Neural progenitor cell (in vitro differentiated cells): ENCODE data around the gene IBA57. TPM values are rescaled to one million over a fixed set of nuclear protein-coding genes. Genes with fewer than 3 reads are reported as not detected.

Experiments used
- DNase-seq: peaks from one replicate; pipeline ENCODE4 v3.0.0-alpha.2; 2016; ENCODE audit warnings: low spot score
- H2AFZ ChIP-seq: fragments of 200-600 bp; sonication (generic); replicated peaks from 2 replicates; pipeline ENCODE4 v1.6.1; 2016; ENCODE audit warnings: antibody characterized with exemption
- H3F3A ChIP-seq: fragments of 200-600 bp; sonication (generic); 2 replicates; pipeline ENCODE4 v1.6.1; 2016; ENCODE audit warnings: antibody characterized with exemption, low read depth
- H3K27ac ChIP-seq: fragments of 200-600 bp; sonication (generic); 2 replicates; pipeline ENCODE4 v1.5.1; 2016; ENCODE audit warnings: mild to moderate bottlenecking
- H3K27me3 ChIP-seq: fragments of 200-600 bp; sonication (generic); 2 replicates; pipeline ENCODE4 v1.6.1; 2016; ENCODE audit warnings: mild to moderate bottlenecking, moderate library complexity
- H3K36me3 ChIP-seq: fragments of 200-600 bp; sonication (generic); 2 replicates; pipeline ENCODE4 v1.5.1; 2016
- H3K4me1 ChIP-seq: fragments of 200-600 bp; sonication (generic); 2 replicates; pipeline ENCODE4 v1.6.1; 2016; ENCODE audit warnings: mixed run types
- H3K4me2 ChIP-seq: fragments of 200-600 bp; sonication (generic); 2 replicates; pipeline ENCODE4 v1.6.1; 2016
- H3K4me3 ChIP-seq: fragments of 200-600 bp; sonication (generic); 2 replicates; pipeline ENCODE4 v1.5.1; 2016
- H3K79me2 ChIP-seq: fragments of 200-600 bp; sonication (generic); 2 replicates; pipeline ENCODE4 v1.6.1; 2016; ENCODE audit warnings: low read depth
- H3K9ac ChIP-seq: fragments of 200-600 bp; sonication (generic); 2 replicates; pipeline ENCODE4 v1.6.1; 2016
- H3K9me3 ChIP-seq: fragments of 200-600 bp; sonication (generic); 2 replicates; pipeline ENCODE4 v1.5.1; 2016; ENCODE audit warnings: low read depth
- H4K20me1 ChIP-seq: fragments of 200-600 bp; sonication (generic); 2 replicates; pipeline ENCODE4 v1.6.1; 2016; ENCODE audit warnings: low read depth
- H3K27ac Mint-ChIP-seq: 3 replicates; pipeline ENCODE4 v1.8.0; 2021; ENCODE audit warnings: mixed read lengths
- H3K27me3 Mint-ChIP-seq: 2 replicates; pipeline ENCODE4 v1.8.0; 2022; ENCODE audit warnings: low read depth, mild to moderate bottlenecking, inconsistent platforms, moderate library complexity, mixed read lengths; ENCODE audit not compliant: insufficient read depth
- H3K36me3 Mint-ChIP-seq: 3 replicates; pipeline ENCODE4 v1.8.0; 2021; ENCODE audit warnings: mixed read lengths
- H3K4me1 Mint-ChIP-seq: 3 replicates; pipeline ENCODE4 v1.8.0; 2021; ENCODE audit warnings: mixed read lengths
- H3K4me3 Mint-ChIP-seq: 3 replicates; pipeline ENCODE4 v1.8.0; 2021; ENCODE audit warnings: mild to moderate bottlenecking, moderate library complexity, mixed read lengths
- H3K9me3 Mint-ChIP-seq: 3 replicates; pipeline ENCODE4 v1.8.0; 2020; ENCODE audit warnings: mixed read lengths
- EZH2 ChIP-seq: fragments of 200-600 bp; sonication (generic); IDR thresholded peaks from 2 replicates; pipeline ENCODE4 v1.6.1; 2017; ENCODE audit warnings: antibody characterized with exemption, mild to moderate bottlenecking, moderate library complexity
- EZH2phosphoT487 ChIP-seq: fragments of 200-600 bp; sonication (generic); IDR thresholded peaks from 2 replicates; pipeline ENCODE4 v1.6.1; 2017; ENCODE audit warnings: antibody characterized with exemption
- total RNA-seq: library from RNA; depleted of rRNA; stranded (reverse); fragments of >200 nt; gene quantifications from 2 replicates; pipeline ENCODE4 v1.2.3, GENCODE V29; 2015; ENCODE audit warnings: low replicate concordance
- TF ChIP-seq, protein P1 (sequence below): fragments of 200-600 bp; sonication (generic); IDR thresholded peaks from 2 replicates; pipeline ENCODE4 v1.5.1; 2017; ENCODE audit warnings: antibody characterized with exemption, mild to moderate bottlenecking

IBA57 gene
- total RNA-seq, 1 donor from 2014 or later: 2.2 TPM

DNA sequence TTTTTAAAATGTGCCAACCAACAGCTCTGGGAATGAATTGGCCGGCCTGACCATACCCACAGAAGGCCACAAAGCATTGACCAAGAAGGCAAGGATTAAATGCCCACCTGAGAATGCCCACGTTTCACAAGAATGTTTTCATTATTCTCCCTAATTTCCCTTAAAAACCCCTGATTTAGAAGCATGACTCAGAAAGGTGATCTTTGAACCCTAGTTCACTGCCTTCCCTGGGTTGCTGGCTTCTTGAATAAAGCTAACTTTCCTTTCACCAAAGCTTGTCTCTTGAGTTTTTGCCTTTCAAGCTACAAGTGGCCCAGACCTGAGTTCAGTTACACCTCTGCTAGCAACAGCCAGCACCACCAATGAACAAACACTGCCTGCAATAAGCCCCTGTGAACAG lies 42.1 kb upstream of the IBA57 start:
- no peak overlapping the region for H3K9ac ChIP-seq
- H3K9me3 ChIP-seq: peaks cover 6% of the 10 kb centered on the region
- H2AFZ ChIP-seq: no peak overlapping the region
- H3K27ac Mint-ChIP-seq: no peak overlapping the region
- TF ChIP-seq, protein P1, sequence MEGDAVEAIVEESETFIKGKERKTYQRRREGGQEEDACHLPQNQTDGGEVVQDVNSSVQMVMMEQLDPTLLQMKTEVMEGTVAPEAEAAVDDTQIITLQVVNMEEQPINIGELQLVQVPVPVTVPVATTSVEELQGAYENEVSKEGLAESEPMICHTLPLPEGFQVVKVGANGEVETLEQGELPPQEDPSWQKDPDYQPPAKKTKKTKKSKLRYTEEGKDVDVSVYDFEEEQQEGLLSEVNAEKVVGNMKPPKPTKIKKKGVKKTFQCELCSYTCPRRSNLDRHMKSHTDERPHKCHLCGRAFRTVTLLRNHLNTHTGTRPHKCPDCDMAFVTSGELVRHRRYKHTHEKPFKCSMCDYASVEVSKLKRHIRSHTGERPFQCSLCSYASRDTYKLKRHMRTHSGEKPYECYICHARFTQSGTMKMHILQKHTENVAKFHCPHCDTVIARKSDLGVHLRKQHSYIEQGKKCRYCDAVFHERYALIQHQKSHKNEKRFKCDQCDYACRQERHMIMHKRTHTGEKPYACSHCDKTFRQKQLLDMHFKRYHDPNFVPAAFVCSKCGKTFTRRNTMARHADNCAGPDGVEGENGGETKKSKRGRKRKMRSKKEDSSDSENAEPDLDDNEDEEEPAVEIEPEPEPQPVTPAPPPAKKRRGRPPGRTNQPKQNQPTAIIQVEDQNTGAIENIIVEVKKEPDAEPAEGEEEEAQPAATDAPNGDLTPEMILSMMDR: no peak
- TF ChIP-seq EZH2 (no peak), EZH2phosphoT487 (no peak)
- H3K4me1 ChIP-seq: no peaks in the 10 kb centered on the region
- no peak for DNase-seq
- H3K4me3 ChIP-seq: no peak overlapping the region
- H3K27me3 Mint-ChIP-seq: peaks cover 13% of the 10 kb centered on the region
- H3K36me3 ChIP-seq: no peaks in the 10 kb centered on the region
- peaks cover 69% of the 10 kb centered on the region for H3K27me3 ChIP-seq
- peaks cover 15% of the 10 kb centered on the region for H3K9me3 Mint-ChIP-seq
- H4K20me1 ChIP-seq: no peaks in the 10 kb centered on the region
- H3F3A ChIP-seq: no peaks in the 10 kb centered on the region
- no peaks in the 10 kb centered on the region for H3K36me3 Mint-ChIP-seq
- no peak overlapping the region for H3K4me3 Mint-ChIP-seq
- no peaks in the 10 kb centered on the region for H3K4me1 Mint-ChIP-seq
- no peak overlapping the region for H3K4me2 ChIP-seq
- no peaks in the 10 kb centered on the region for H3K79me2 ChIP-seq
- H3K27ac ChIP-seq: no peak overlapping the region

DNA sequence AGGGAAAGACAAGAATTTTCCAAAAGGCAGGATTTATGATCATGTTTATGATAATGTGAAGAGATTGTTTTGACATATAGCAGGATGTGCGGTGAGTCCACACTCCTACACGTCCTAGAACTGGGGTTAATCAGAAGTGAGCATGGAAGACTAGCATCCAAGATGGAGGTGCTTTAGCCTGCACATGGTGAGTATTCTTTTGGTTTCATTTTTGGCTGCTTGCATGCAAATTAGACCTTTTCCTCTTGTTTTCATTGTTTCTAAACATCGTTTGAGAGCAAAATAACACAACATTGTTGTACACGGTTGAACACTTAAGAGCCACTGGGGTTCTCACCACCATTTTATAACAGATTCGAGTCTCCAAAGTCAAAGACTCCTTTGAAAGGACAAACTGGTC lies 40.4 kb upstream of the IBA57 start:
- H3K27me3 Mint-ChIP-seq: peaks cover 19% of the 10 kb centered on the region
- H3K27me3 ChIP-seq: peaks cover 86% of the 10 kb centered on the region
- H3K27ac ChIP-seq: no peak overlapping the region
- H2AFZ ChIP-seq: no peak overlapping the region
- H3K27ac Mint-ChIP-seq: no peak overlapping the region
- H3K36me3 ChIP-seq: no peaks in the 10 kb centered on the region
- peaks cover under 1% of the 10 kb centered on the region for H3K4me1 Mint-ChIP-seq
- H3K36me3 Mint-ChIP-seq: no peaks in the 10 kb centered on the region
- no peak overlapping the region for H3K4me3 Mint-ChIP-seq
- no peaks in the 10 kb centered on the region for H3K9me3 ChIP-seq
- H3K79me2 ChIP-seq: no peaks in the 10 kb centered on the region
- no peaks in the 10 kb centered on the region for H4K20me1 ChIP-seq
- no peaks in the 10 kb centered on the region for H3K4me1 ChIP-seq
- H3K9me3 Mint-ChIP-seq: peaks cover 3% of the 10 kb centered on the region
- TF ChIP-seq EZH2: no peak
- TF ChIP-seq EZH2phosphoT487: no peak
- TF ChIP-seq, protein P1: no peak
- no peaks in the 10 kb centered on the region for H3F3A ChIP-seq
- no peak overlapping the region for H3K4me3 ChIP-seq
- H3K9ac ChIP-seq: no peak overlapping the region
- DNase-seq: no peak
- H3K4me2 ChIP-seq: no peak overlapping the region

DNA sequence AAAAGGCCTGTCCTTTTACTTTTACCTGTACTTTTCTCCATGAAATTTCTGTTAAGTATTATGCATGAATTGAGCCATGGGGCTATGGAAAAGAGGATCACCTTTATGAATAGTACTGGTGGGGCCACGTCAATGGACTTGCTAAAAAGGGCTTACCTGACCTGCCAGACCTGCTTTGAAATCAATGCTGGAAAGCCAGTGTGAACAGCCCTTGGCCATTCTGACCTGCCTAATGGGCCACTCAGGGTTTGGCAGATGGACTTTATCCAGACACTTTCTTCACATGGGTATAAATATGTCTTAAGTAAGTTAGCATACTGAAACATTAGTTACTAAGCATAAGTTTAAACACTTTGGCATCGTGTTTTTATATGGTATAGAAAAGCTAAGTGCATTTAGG lies 33.8 kb upstream of the IBA57 start:
- Histone ChIP-seq H3K4me1 (no peaks in the 10 kb centered on the region), H4K20me1 (no peaks in the 10 kb centered on the region), H3K9me3 (no peaks in the 10 kb centered on the region), H3K27ac (no peak overlapping the region), H3K36me3 (no peaks in the 10 kb centered on the region), H3K4me3 (no peak overlapping the region), H3K9ac (no peak overlapping the region), H3K79me2 (no peaks in the 10 kb centered on the region), H2AFZ (no peak overlapping the region), H3F3A (no peaks in the 10 kb centered on the region), H3K4me2 (no peak overlapping the region), H3K27me3 (peaks cover 99% of the 10 kb centered on the region)
- Mint-ChIP-seq H3K27ac (no peak overlapping the region), H3K4me3 (no peak overlapping the region), H3K9me3 (no peaks in the 10 kb centered on the region), H3K36me3 (no peaks in the 10 kb centered on the region), H3K4me1 (peaks cover 6% of the 10 kb centered on the region), H3K27me3 (peaks cover 43% of the 10 kb centered on the region)
- TF ChIP-seq, protein P1: no peak
- no peak for TF ChIP-seq EZH2
- no peak for DNase-seq

DNA sequence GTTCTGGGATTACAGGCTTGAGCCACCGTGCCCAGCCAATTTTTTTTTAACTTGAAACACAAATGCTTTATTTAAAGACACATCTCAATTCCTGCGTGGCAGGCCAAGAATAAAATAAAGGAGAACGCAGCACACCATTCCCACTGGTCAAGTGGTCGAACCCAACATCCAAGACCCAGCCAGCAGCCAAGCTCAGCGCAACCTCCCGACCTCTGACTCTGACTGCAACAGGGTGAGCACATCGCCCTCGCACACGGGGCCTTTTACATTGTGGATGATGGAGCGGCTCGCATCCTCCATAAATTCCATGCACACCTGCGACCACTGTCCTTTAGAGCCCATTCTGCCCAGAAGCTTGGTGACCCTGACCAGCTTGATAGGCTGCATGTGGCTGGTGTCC lies 31.0 kb upstream of the IBA57 start:
- Histone ChIP-seq H3K4me2 (no peak overlapping the region), H3K27me3 (peaks cover 94% of the 10 kb centered on the region), H2AFZ (no peak overlapping the region), H3K4me1 (no peaks in the 10 kb centered on the region), H3K36me3 (no peaks in the 10 kb centered on the region), H3K79me2 (no peaks in the 10 kb centered on the region), H3F3A (peaks cover 5% of the 10 kb centered on the region), H3K9ac (no peak overlapping the region), H3K4me3 (no peak overlapping the region), H3K9me3 (no peaks in the 10 kb centered on the region), H3K27ac (no peak overlapping the region), H4K20me1 (no peaks in the 10 kb centered on the region)
- Mint-ChIP-seq H3K27me3 (peaks cover 40% of the 10 kb centered on the region), H3K4me1 (peaks cover 8% of the 10 kb centered on the region), H3K9me3 (no peaks in the 10 kb centered on the region), H3K27ac (no peak overlapping the region), H3K4me3 (no peak overlapping the region), H3K36me3 (no peaks in the 10 kb centered on the region)
- DNase-seq: no peak
- TF ChIP-seq EZH2phosphoT487 (no peak), EZH2 (no peak)
- TF ChIP-seq, protein P1: no peak
